ENCODE measurements around the gene NOX5. TPM values are rescaled to one million over a fixed set of nuclear protein-coding genes. Genes with fewer than 3 reads are reported as not detected.
"Not testable (repeated sequence)": the region's sequence is repeated elsewhere in the genome, so short reads cannot be mapped to it uniquely, and the experiment has no call there.

NOX5 gene
- total RNA-seq, 1 donor from 2014 or later, result under 0.01 TPM

- no peaks in the 10 kb centered on the region for H3K9me3 ChIP-seq (ENCODE audit: control insufficient read depth in 3 of 3, low read length in 3 of 3)
- H3K36me3 ChIP-seq (ENCODE audit: control insufficient read depth in 3 of 3, insufficient read depth in 3 of 3, low read length in 3 of 3), result no peaks in the 10 kb centered on the region
- peaks cover 0 to 3% (median 0%) of the 10 kb centered on the region in 3 donors for H3K27me3 ChIP-seq (ENCODE audit: control insufficient read depth in 3 of 3, insufficient read depth in 3 of 3, low read length in 3 of 3)
- peaks cover 4 to 7% (median 7%) of the 10 kb centered on the region in 3 donors for H3K4me1 ChIP-seq (ENCODE audit: control insufficient read depth in 3 of 3, insufficient read depth in 3 of 3, low read length in 3 of 3)
- H3K4me3 ChIP-seq (ENCODE audit: low read length in 3 of 3), result no peak overlapping the region
- H3K27ac ChIP-seq (ENCODE audit: low read depth, low read length), result no peak overlapping the region
- H3K9ac ChIP-seq (ENCODE audit: low read depth in 1 of 3, low read length in 3 of 3), result no peak overlapping the region
Observed at GRCh38 chr15:69064649-69065048, 50.2 kb downstream of the NOX5 start.

GRCh38 chr15:69066007-69066995 lies 51.8 kb downstream of the NOX5 start:
- no peaks in the 10 kb centered on the region for H3K36me3 ChIP-seq (ENCODE audit: control insufficient read depth in 3 of 3, insufficient read depth in 3 of 3, low read length in 3 of 3)
- peaks cover 0 to 3% (median 0%) of the 10 kb centered on the region in 3 donors for H3K27me3 ChIP-seq (ENCODE audit: control insufficient read depth in 3 of 3, insufficient read depth in 3 of 3, low read length in 3 of 3)
- no peak overlapping the region for H3K9ac ChIP-seq (ENCODE audit: low read depth in 1 of 3, low read length in 3 of 3)
- no peaks in the 10 kb centered on the region for H3K4me1 ChIP-seq (ENCODE audit: control insufficient read depth in 3 of 3, insufficient read depth in 3 of 3, low read length in 3 of 3)
- no peaks in the 10 kb centered on the region for H3K9me3 ChIP-seq (ENCODE audit: control insufficient read depth in 3 of 3, low read length in 3 of 3)
- no peak overlapping the region for H3K27ac ChIP-seq (ENCODE audit: low read depth, low read length)
- H3K4me3 ChIP-seq (ENCODE audit: low read length in 3 of 3), result no peak overlapping the region

DNA sequence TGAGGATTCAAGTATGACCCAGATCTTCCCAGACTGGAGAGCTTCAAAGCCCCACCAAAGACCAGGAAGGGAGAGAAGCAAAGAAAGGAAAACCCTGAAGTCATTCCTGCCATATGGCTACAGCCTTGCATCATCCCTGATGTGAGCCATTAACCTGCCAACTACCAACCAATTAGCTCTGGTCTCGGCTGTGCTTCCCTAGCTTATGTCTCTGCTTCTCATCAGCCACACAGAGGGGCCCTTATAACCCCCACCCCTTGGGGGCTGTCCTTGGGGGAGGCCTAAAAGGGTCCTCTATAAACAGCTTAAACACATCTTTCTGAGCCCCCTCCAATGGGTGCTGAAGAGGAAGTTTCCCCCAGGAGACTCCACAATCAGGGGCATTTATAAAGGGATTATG lies 52.8 kb downstream of the NOX5 start:
- Histone ChIP-seq H3K27ac (ENCODE audit: low read depth, low read length) (no peak overlapping the region), H3K4me1 (ENCODE audit: control insufficient read depth in 3 of 3, insufficient read depth in 3 of 3, low read length in 3 of 3) (no peaks in the 10 kb centered on the region), H3K27me3 (ENCODE audit: control insufficient read depth in 3 of 3, insufficient read depth in 3 of 3, low read length in 3 of 3) (peaks cover 0 to 3% (median 0%) of the 10 kb centered on the region in 3 donors), H3K9me3 (ENCODE audit: control insufficient read depth in 3 of 3, low read length in 3 of 3) (no peaks in the 10 kb centered on the region), H3K36me3 (ENCODE audit: control insufficient read depth in 3 of 3, insufficient read depth in 3 of 3, low read length in 3 of 3) (no peaks in the 10 kb centered on the region), H3K4me3 (ENCODE audit: low read length in 3 of 3) (no peak overlapping the region), H3K9ac (ENCODE audit: low read depth in 1 of 3, low read length in 3 of 3) (no peak overlapping the region)

- no peaks in the 10 kb centered on the region for H3K9me3 ChIP-seq (ENCODE audit: control insufficient read depth in 3 of 3, low read length in 3 of 3)
- no peaks in the 10 kb centered on the region for H3K36me3 ChIP-seq (ENCODE audit: control insufficient read depth in 3 of 3, insufficient read depth in 3 of 3, low read length in 3 of 3)
- H3K27ac ChIP-seq (ENCODE audit: low read depth, low read length), result no peak overlapping the region
- no peak overlapping the region for H3K9ac ChIP-seq (ENCODE audit: low read depth in 1 of 3, low read length in 3 of 3)
- H3K4me1 ChIP-seq (ENCODE audit: control insufficient read depth in 3 of 3, insufficient read depth in 3 of 3, low read length in 3 of 3), result no peaks in the 10 kb centered on the region
- H3K27me3 ChIP-seq (ENCODE audit: control insufficient read depth in 3 of 3, insufficient read depth in 3 of 3, low read length in 3 of 3), result peaks cover 0 to 3% (median 0%) of the 10 kb centered on the region in 3 donors
- H3K4me3 ChIP-seq (ENCODE audit: low read length in 3 of 3), result no peak overlapping the region
Observed at GRCh38 chr15:69068157-69068556, 53.7 kb downstream of the NOX5 start.

- H3K4me3 ChIP-seq (ENCODE audit: low read length in 3 of 3); H3K9me3 ChIP-seq (ENCODE audit: control insufficient read depth in 3 of 3, low read length in 3 of 3); H3K4me1 ChIP-seq (ENCODE audit: control insufficient read depth in 3 of 3, insufficient read depth in 3 of 3, low read length in 3 of 3); H3K27ac ChIP-seq (ENCODE audit: low read depth, low read length); H3K36me3 ChIP-seq (ENCODE audit: control insufficient read depth in 3 of 3, insufficient read depth in 3 of 3, low read length in 3 of 3); H3K27me3 ChIP-seq (ENCODE audit: control insufficient read depth in 3 of 3, insufficient read depth in 3 of 3, low read length in 3 of 3); H3K9ac ChIP-seq (ENCODE audit: low read depth in 1 of 3, low read length in 3 of 3): not testable (repeated sequence)
Observed at GRCh38 chr15:69069290-69069689, 54.8 kb downstream of the NOX5 start.

- peaks cover 6 to 8% (median 7%) of the 10 kb centered on the region in 3 donors for H3K27me3 ChIP-seq (ENCODE audit: control insufficient read depth in 3 of 3, insufficient read depth in 3 of 3, low read length in 3 of 3)
- H3K27ac ChIP-seq (ENCODE audit: low read depth, low read length), result no peak overlapping the region
- no peak overlapping the region for H3K9ac ChIP-seq (ENCODE audit: low read depth in 1 of 3, low read length in 3 of 3)
- no peaks in the 10 kb centered on the region for H3K36me3 ChIP-seq (ENCODE audit: control insufficient read depth in 3 of 3, insufficient read depth in 3 of 3, low read length in 3 of 3)
- H3K4me3 ChIP-seq (ENCODE audit: low read length in 3 of 3), result no peak overlapping the region
- peaks cover 3 to 16% (median 10%) of the 10 kb centered on the region in 3 donors for H3K4me1 ChIP-seq (ENCODE audit: control insufficient read depth in 3 of 3, insufficient read depth in 3 of 3, low read length in 3 of 3)
- H3K9me3 ChIP-seq (ENCODE audit: control insufficient read depth in 3 of 3, low read length in 3 of 3), result no peaks in the 10 kb centered on the region
Observed at GRCh38 chr15:69069996-69070395, 55.5 kb downstream of the NOX5 start.

DNA sequence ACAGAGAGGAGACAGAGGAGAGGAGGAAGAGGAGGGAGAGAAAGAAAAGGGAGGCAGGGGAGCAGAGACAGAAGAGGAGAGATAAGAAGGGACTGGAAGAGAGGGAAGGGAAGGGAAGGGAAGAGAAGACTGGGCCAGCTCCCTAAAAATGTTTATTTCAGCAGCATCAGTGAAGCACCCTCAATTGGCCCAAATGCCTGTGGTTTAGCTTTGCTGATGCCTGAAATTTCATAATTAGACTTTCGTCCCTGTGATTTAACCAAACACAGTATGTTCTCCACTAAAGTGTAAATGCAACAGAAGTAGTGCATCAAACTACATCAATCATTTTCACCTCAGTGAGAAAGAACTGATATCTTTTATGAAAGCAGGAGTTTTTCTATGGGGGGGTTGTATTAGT lies 55.9 kb downstream of the NOX5 start:
- peaks cover 6 to 8% (median 7%) of the 10 kb centered on the region in 3 donors for H3K27me3 ChIP-seq (ENCODE audit: control insufficient read depth in 3 of 3, insufficient read depth in 3 of 3, low read length in 3 of 3)
- H3K9ac ChIP-seq (ENCODE audit: low read depth in 1 of 3, low read length in 3 of 3), result no peak overlapping the region
- no peaks in the 10 kb centered on the region for H3K9me3 ChIP-seq (ENCODE audit: control insufficient read depth in 3 of 3, low read length in 3 of 3)
- no peak overlapping the region for H3K27ac ChIP-seq (ENCODE audit: low read depth, low read length)
- no peaks in the 10 kb centered on the region for H3K36me3 ChIP-seq (ENCODE audit: control insufficient read depth in 3 of 3, insufficient read depth in 3 of 3, low read length in 3 of 3)
- H3K4me3 ChIP-seq (ENCODE audit: low read length in 3 of 3), result no peak overlapping the region
- peaks cover 3 to 17% (median 11%) of the 10 kb centered on the region in 3 donors for H3K4me1 ChIP-seq (ENCODE audit: control insufficient read depth in 3 of 3, insufficient read depth in 3 of 3, low read length in 3 of 3)

- H3K27me3 ChIP-seq (ENCODE audit: control insufficient read depth in 3 of 3, insufficient read depth in 3 of 3, low read length in 3 of 3), result peaks cover 6 to 7% (median 6%) of the 10 kb centered on the region in 3 donors
Observed at GRCh38 chr15:69071260-69071659, 56.8 kb downstream of the NOX5 start.

DNA sequence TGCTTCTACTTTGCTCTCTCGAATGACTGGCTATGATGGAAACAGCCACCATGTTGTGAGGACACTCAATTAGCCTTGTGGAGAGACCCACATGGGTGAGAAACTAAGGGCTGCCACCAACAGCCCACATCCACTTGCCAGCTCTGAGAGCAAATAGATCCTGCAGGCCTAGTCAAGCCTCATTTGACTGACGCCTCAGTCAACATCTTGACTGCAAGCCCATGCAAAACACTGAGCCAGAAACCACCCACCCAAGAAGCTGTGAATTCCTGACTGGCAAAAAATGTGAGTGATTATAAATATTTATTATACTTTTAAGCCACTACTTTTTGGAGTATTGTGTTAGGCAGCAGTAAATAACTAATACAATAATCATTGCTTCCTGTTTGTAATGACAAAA lies 58.4 kb downstream of the NOX5 start:
- no peak overlapping the region for H3K9ac ChIP-seq (ENCODE audit: low read depth in 1 of 3, low read length in 3 of 3)
- no peak overlapping the region for H3K4me3 ChIP-seq (ENCODE audit: low read length in 3 of 3)
- no peaks in the 10 kb centered on the region for H3K36me3 ChIP-seq (ENCODE audit: control insufficient read depth in 3 of 3, insufficient read depth in 3 of 3, low read length in 3 of 3)
- no peaks in the 10 kb centered on the region for H3K9me3 ChIP-seq (ENCODE audit: control insufficient read depth in 3 of 3, low read length in 3 of 3)
- peaks cover 3 to 17% (median 11%) of the 10 kb centered on the region in 3 donors for H3K4me1 ChIP-seq (ENCODE audit: control insufficient read depth in 3 of 3, insufficient read depth in 3 of 3, low read length in 3 of 3)
- H3K27me3 ChIP-seq (ENCODE audit: control insufficient read depth in 3 of 3, insufficient read depth in 3 of 3, low read length in 3 of 3), result peaks cover 6 to 7% (median 6%) of the 10 kb centered on the region in 3 donors
- H3K27ac ChIP-seq (ENCODE audit: low read depth, low read length), result no peak overlapping the region

More at GRCh38 chr15:69071260-69071659, 56.8 kb downstream of the NOX5 start:
- no peaks in the 10 kb centered on the region for H3K36me3 ChIP-seq (ENCODE audit: control insufficient read depth in 3 of 3, insufficient read depth in 3 of 3, low read length in 3 of 3)
- peaks cover 3 to 17% (median 11%) of the 10 kb centered on the region in 3 donors for H3K4me1 ChIP-seq (ENCODE audit: control insufficient read depth in 3 of 3, insufficient read depth in 3 of 3, low read length in 3 of 3)
- no peak overlapping the region for H3K27ac ChIP-seq (ENCODE audit: low read depth, low read length)
- no peaks in the 10 kb centered on the region for H3K9me3 ChIP-seq (ENCODE audit: control insufficient read depth in 3 of 3, low read length in 3 of 3)
- H3K9ac ChIP-seq (ENCODE audit: low read depth in 1 of 3, low read length in 3 of 3), result no peak overlapping the region
- no peak overlapping the region for H3K4me3 ChIP-seq (ENCODE audit: low read length in 3 of 3)
